Hematopoietic multipotent progenitor cell treated with erythropoietin and hydrocortisone succinate and interleukin-3 and kit ligand, for 15 days (in vitro differentiated cells): ENCODE results near the gene HACD3.

ENCODE experiments used
- DNase-seq: peaks from one replicate; pipeline ENCODE4 v3.0.0-alpha.2; 2015; ENCODE audit warnings: low spot score

HACD3 gene, protein sequence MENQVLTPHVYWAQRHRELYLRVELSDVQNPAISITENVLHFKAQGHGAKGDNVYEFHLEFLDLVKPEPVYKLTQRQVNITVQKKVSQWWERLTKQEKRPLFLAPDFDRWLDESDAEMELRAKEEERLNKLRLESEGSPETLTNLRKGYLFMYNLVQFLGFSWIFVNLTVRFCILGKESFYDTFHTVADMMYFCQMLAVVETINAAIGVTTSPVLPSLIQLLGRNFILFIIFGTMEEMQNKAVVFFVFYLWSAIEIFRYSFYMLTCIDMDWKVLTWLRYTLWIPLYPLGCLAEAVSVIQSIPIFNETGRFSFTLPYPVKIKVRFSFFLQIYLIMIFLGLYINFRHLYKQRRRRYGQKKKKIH

GRCh38 chr15:65530318-65531111, at the start of gene HACD3:
TSS of gene HACD3 (plus strand) at chr15:65530463. CDS start at chr15:65530632, 169 bp downstream.
- peak; percentile 88 for DNase-seq

DNA sequence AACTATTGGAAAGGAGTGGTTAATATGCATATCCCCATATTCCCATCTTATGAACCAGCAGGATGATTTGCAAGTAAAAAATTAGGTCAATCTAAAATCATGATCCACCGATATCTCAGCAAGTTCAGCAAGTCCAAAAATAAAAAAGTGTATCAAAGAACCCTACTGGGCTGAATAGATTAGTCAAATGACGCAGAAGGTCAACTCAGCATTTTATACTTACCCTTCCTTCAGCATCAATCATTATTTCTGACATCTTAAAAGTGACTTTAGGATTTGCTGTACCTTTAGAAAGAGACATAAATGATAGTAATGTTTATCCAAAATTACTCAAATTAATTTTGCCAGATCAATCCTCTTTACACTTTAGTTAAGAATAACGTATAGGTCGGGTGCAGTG, 45.4 kb upstream of the HACD3 start:
- no peak for DNase-seq

GRCh38 chr15:65494076-65494475, 36.2 kb upstream of the HACD3 start:
- no peak for DNase-seq

GRCh38 chr15:65509321-65509720, 20.9 kb upstream of the HACD3 start:
- no peak for DNase-seq

- no peak for DNase-seq
Observed at GRCh38 chr15:65512189-65512588, 18.1 kb upstream of the HACD3 start.

DNA sequence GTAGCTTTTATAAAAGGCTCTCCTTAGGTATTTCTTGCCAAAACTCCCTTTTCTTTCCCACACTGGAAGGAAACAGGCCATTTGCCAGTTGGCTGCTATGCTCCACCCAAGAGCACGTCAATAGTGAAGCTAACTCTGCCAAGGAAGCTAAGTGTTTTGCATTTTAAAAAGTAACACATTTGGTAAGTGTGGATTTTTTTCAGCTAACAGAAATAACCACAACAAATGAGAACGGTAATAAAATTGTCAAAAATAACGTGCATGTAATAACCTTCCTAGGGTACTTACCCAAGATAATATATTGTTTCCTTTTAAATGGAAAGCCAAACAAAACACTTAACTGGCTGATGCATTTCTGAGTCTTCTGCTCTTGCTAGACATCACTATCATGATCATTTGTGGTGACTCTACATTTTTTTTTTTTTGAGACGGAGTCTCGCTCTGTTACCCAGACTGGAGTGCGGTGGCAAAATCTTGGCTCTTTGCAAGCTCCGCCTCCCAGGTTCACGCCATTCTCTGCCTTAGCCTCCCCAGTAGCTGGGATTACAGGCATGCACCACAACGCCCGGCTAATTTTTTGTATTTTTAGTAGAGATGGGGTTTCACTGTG, 17.4 kb upstream of the HACD3 start:
- no peak for DNase-seq

DNA sequence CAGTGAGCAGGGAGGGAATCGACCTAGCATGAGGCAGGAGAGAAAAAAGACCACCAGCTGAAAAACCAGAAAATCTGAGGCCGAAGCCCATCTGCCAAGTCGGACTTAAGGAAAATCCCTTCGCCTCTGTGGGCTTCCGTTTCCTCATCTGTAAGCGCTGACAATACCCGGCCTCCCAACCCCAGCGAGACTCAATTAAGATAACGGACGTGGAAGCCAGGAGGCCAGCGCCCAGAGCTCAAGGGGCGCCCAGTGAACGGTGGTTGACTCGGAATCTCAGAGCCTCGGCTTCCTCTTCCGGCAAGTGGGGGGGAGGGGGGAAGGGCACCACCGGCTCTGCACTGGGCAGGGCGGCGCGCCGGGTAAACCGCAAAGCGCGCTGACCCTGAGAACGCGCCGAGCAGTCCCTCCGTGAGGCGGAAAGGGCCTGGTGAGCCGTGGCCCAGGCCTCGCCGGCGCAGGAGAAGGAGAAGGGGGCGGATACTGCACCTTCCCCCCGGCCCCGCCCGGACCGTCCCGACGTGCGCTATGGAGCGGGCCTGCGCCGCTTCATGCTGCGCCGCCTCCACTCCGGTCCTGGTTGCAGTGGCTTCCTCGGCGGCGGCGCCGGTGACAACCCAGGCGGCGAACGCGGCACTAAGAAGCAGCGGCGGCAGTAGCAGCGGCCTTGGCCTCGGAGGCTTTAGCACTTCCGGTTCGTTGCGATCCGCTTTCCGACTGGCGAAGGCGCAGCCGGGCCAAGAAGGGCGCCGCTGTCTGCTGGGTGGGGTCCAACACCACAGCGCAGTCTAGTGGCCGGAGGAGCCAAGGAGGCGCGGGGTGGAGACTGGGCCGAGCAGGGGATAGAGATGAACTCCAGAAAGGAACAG, 13.0 kb upstream of the HACD3 start, which contains the start of gene DPP8:
TSS of gene DPP8 (minus strand) at position 693 of the 869 bp plus-strand sequence. CDS start 5,136 bp downstream, outside the sequence.
- peak; percentile 94 for DNase-seq

DNA sequence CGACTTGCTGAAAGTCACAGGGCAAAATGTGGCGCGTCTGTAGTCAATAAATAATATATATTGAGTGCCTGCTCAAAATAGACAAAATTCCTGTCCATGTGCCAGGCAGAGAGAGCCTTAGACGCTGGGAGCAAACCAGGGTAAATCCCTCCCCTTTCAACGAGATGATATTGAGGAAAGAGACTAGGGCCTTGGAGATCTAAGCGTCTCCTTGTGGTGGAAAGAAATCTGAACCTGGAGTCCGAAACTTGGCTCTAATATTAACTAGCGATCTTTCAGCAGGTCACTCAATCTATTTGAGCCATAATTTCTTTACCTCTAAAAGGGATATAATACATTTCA, 12.4 kb upstream of the HACD3 start:
- DNase-seq = no peak

- no peak for DNase-seq
Observed at GRCh38 chr15:65518633-65519285, 11.5 kb upstream of the HACD3 start.

DNA sequence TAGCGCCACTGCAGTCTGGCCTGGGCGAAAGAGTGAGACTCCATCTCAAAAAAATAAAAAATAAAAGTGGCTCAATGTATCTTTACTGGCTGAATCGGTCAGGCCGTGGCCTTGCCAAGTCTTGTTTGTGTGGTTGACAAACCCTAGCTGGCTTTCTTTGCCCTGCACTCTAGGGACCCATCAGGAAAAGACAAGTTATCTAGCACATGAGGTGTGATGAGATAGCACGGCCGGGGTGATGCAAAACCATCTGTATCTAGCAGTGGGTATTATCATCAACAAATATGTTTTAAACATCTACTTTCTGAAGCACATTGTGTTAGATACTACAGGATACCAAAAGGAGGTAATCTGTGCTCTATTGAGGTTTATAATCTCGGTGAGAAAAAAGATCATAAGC, 8.9 kb upstream of the HACD3 start:
- no peak for DNase-seq

- no peak for DNase-seq
Observed at GRCh38 chr15:65524226-65524625, 6.0 kb upstream of the HACD3 start.

DNA sequence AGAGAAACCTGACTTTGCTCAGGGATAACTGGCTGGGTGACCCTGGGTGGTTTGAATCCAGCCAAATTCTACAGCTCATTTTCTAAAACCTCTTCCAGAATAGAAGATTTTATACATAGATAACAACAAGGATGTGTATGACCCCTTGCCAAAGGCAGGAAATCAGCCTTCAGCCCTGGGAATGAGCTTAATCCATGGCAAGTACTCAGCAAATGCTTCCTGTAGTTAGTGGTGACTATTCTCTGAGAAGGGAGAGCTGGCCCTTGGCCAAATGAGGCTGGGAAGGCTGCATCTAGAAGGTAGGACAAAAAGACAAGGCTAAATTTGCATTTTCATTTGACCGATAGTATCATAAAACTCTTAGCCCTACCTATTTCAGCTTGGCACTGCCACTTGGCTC, 4.6 kb upstream of the HACD3 start:
- no peak for DNase-seq

GRCh38 chr15:65528461-65529060, 1.7 kb upstream of the HACD3 start:
- no peak for DNase-seq

- no peak for DNase-seq
Observed at GRCh38 chr15:65529762-65530317, 423 bp upstream of the HACD3 start.

DNA sequence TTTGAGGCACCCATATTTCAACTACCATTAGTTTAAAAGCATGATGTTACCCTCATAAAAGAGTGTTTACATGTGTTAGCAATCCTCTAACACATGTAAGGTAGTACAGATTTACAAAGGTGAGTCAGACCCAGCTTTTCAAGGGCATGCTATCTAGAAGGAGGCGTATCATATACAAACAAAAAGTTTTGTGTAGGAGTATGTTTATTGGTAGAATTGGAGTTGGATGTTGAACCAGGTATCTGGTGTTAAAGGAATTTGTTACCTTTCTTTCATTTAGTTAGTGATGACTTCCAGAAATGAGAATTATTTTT, 2.4 kb downstream of the HACD3 start:
- DNase-seq = peak; percentile 25

DNA sequence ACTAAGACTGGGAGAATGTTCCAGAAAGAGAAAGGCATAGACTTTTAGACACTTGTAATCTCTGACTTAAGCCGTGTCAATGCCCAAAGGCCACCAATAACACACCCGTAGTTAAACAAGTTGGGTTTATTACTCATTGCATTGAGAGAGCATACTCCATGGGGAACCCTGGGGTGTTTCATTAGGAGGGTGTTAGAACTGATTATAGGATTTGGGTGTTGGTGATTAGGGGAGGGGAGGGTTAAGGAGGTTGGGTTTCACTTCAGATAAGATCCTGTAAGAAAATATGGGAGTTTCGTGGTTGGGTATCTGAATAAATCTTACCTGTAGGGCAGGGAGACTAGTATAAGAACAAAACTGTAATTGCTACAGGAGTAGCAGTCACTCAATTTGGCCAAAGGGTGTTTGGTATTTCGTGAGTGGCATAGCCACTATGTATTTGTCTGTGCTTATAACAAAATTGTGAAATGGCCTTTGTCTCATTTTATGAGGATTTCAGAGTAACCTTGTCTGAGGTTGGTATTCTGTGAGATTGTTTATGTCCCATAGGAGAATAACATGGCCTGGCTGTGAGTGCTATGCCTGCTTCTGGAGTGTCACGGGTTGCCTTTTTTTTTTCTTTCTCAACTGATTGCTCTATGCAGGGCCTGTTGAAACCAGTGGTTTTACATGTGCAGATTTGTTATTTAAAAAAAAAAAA, 2.9 kb downstream of the HACD3 start:
- peak; percentile 12 for DNase-seq

DNA sequence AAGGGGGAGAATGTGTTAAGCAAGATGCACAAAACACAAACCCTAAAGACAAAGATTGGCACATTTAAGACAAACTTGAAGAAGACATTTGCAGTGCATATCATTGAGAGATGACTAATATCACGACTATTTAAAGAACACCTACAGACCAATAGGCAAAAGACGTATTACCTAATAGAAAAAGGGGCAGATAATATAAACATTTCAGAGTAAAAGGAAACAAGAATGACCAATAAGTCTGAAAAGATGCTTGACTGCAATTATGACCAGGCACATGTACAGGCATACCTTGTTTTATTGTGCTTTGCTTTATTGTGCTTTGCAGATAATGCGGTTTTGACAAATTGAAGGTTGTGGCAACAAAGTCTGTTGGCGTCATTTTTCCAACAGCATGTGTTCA, 4.9 kb downstream of the HACD3 start:
- no peak for DNase-seq

DNA sequence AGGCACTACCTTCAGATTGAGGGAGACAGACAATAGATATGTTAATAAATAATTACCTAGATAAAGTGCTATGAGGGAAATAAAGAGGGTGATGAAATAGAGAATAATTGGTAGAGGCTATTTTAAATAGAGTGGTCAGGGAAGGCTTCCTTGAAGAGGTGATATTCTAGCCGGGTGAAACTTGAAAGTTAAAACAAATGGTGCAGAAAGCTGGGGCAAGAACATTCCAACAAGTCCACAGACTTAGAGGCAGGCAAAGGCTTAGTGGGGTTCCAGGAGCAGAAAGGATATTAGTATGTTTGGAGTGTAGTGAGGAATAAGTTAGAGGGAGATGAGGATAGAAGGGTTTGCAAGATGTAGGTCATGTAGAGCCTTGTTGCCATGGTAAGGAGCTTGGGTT, 10.1 kb downstream of the HACD3 start:
- DNase-seq = no peak

DNA sequence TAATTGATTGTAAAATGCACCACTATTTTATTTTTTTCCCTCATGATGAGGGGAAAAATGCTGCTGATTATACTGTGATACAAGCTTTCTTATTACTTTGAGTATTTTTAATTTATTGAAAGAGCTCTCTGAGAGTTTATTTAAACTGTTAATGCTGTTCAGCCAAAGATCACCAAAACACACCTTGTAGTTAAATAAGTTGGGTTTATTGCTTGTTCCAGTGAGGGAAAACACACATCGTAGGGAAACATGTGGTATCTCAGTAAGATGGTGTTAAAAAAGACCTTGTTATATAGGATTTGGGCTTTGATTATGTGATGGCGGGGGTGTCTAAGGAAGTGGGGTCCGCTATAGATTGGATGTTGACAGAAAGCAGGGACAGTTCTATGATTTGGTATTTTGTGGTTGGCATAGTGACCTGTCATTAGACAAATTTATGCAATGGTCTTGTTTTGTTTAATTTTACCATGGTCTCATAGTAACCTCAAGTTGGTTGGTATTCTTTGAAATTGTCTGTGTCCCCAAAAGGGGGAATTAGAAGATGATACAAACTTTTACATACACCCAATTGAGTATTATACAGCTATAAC, 11.1 kb downstream of the HACD3 start:
- no peak for DNase-seq

DNA sequence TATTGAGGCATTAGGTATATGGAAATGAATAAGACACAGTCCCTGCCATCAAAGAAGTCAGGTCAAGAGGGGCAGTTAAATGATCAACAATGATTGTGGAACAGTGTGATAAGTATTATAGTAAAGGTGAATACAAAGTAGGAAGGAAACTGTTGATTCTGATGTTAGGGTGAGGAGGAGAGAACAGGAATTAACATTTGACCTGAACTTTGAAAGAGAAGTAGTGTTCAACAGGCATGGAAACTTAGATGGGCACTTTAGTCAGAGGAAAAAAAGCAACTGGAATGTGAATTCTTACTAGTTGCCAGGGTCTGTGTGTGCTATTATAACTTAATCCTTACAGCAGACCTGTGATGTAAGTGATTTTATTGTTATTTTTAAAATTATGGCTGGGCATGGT, 17.6 kb downstream of the HACD3 start:
- DNase-seq = no peak
